COR-L47 (cell line): ENCODE measurements around the gene FGF10.
A peak's percentile ranks its signal among the peaks of the same experiment; 100 is the strongest.

ENCODE experiments used
- DNase-seq: peaks from one replicate; lab custom pipeline; 2025; lab: John Stamatoyannopoulos, UW

The FGF10 gene

DNA sequence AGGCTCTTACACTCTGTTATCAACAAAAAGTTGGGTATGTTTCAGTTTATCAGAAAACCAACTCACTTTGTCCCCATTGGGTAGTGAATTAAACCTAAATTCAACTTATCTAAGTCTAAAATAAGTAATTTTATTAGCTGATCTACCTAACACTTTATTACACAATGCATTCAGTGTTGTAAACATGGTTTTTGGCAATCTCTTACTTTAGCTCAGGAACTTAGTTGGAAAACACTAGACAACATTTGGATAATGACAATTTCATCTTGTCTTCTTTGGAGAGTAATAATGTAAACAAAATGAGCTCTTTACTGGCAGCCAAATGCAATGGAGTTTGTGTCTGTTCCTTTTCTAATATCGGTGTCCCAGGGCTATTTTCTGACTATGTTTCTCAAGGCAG lies 33.0 kb downstream of the FGF10 start:
- DNase-seq, result no peak

DNA sequence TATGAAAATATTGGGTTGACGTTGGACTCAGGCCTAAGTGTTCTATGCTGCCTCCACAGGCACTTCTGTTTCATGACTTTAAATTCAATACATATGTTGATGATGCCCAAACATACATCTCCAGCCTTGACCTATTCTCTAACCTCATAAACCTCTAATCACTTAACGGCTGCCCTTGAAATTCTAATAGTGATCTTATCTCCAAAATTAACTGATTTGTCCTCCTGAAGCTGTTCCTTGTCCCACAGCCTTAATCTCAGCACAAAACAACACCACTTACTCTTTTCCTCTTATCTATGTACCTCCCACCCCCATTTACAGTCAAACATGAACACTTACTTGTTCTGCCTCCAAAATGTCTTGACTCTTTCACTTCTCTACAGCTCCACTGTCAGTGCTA lies 43.3 kb downstream of the FGF10 start:
- no peak for DNase-seq

GRCh38 chr5:44336708-44337107 lies 52.5 kb downstream of the FGF10 start:
- no peak for DNase-seq

DNA sequence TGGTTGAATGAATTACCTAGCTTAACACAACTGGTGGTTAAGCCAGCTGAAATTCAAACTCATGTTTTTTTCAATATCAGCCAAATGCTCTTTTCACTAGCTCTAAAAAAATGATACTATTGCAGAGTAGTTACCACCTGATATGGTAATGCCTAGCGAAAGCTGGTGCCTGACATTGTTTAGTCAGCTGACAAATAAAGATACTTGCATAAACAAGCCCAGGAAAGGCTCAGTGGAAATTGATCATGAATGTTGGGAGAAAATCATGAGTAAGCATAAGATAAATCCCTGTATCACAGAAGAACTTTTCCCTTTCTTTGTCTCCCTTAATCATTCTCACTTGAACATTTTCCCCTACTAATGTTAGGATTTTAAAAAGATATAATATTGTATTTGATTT lies 54.6 kb downstream of the FGF10 start:
- DNase-seq, result no peak

DNA sequence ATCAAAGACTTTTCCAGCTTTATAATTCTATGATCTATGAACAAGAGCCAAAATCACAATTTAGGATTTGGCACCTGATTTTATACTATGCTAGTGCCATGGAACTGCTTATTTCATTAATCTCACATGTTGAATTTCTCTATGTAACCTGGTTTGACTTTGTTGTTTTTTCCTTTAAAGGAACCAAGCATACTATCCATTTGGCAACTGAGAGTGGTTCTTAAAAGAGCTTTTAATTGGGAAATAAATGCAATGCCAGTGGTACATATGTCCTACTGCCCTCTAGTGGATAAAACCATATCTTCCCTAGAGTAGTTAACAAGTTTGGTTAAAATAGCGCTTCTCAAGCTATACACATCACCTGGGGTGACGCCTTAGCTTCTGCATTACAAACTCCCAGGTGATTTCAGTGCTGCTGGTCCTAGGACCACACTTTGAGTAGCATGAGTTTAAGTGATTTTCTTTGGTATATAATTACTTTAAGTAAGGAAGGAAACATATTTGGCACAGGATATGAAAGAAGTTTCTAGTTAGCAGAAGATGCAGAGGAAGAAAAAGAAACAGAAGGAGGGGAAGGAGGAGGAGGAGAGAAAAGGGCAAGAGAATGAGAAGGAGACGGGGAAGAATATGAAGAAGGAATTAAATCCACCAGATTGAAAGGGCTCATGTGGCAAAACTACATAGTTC lies 56.8 kb downstream of the FGF10 start:
- DNase-seq, result peak; percentile 47

DNA sequence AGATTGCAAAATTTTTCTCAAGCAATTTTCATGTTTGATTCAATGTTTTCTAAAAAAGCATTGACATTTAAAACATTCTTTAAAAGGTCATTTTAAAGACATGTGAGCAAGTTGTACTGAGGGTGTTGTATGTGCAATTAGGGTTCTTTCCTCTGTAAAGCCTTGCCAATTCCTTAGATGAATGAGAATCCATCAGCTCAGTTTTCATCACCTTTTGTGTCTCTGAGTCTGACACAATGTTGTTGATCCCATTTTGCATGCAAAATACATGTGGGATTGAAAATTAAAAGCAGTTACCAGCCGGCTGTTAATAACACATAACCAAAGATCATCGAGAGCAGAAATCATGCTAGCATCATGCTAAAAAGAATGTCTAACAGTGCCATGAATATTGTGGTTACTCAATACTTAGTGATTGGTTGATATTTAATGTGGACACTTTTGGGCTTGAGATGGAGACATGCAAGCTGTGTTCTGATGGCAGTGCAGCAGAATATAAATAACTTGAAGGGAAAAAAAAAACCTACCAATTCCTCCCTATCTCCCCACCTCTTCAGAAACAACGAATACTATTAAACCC lies 57.7 kb downstream of the FGF10 start:
- no peak for DNase-seq

GRCh38 chr5:44329716-44330115 lies 59.5 kb downstream of the FGF10 start:
- no peak for DNase-seq

GRCh38 chr5:44321144-44321725 lies 68.0 kb downstream of the FGF10 start:
- DNase-seq, result no peak

- no peak for DNase-seq
Measured at GRCh38 chr5:44320188-44320587, 69.0 kb downstream of the FGF10 start.

GRCh38 chr5:44318883-44319282 lies 70.3 kb downstream of the FGF10 start:
- DNase-seq, result no peak

DNA sequence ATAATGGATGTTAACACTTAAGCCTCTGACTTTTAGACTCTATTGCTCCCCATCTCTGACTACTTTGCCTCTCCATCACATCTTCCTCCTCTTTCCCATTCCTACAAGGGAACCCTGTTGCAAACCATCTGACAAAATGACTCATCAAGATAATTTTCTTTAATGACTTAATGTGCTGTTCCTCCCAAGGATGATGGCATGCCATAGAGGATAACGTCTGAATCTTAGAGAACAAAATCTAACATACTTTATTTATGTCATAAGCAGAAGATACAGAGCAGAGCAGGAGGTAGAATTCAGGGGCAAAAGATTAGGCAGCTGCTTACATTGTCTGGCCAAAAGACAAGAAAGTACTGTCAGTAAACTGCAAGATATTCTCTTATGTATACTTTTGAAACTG lies 76.8 kb downstream of the FGF10 start:
- DNase-seq, result no peak

DNA sequence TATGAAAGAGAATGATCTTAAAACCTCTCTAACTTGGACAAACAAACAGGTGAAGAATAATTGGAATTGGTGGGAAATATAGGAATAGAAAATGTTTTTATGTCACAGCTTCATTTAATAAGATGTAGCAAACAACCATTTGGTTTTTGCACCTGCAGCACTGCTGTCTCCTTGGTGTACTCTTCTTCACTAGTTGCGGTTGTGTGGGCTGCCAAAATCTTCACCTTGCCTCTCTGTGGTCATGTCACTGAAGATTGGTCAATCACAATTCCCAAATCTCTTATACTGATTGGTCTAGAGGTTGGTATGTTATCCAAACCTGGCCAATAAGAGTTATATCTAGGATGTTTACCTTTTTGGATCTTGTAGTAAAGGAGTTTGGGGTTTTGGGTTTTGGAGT lies 88.7 kb downstream of the FGF10 start:
- DNase-seq, result no peak

DNA sequence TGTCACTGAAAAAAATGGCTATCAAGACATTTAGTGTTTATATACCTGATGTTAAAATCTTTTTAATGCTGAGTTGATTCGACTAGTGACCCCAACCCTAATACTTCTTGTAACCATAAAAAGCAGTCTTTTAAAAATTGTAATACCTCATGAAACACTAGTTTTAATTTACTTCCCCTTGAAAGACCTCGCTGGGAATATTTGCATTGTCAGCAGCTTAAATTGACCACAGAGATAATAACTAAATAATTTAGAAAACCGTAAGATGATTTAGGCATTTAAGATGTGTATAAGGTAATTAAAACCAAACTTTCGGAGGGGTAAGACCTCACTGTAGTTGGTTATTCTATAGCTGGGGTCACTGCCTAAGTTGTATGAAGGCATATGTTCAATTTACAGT lies 89.8 kb downstream of the FGF10 start:
- no peak for DNase-seq

- DNase-seq, result no peak
Measured at GRCh38 chr5:44294516-44294915, 94.7 kb downstream of the FGF10 start.

DNA sequence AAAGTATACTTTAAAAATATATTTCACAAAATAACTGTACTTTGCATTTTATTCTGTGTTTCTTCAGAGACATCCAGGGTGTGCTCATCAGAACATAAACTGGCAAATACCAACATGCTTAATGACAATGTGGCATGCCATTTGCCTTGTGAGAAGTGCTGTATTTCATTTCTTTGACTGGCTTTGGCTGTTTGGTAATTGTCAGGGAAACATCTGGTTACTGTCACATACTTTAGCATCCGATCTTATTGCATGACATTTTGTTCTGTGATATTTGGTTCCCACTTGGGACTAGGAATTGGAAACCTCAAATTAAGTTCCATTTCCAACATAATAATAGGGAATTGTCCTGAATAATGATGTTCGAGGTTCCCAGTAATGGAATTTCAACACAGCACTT lies 96.5 kb downstream of the FGF10 start:
- no peak for DNase-seq

- no peak for DNase-seq
Measured at GRCh38 chr5:44278469-44278868, 110.8 kb downstream of the FGF10 start.

GRCh38 chr5:44275908-44276307 lies 113.3 kb downstream of the FGF10 start:
- DNase-seq, result no peak

DNA sequence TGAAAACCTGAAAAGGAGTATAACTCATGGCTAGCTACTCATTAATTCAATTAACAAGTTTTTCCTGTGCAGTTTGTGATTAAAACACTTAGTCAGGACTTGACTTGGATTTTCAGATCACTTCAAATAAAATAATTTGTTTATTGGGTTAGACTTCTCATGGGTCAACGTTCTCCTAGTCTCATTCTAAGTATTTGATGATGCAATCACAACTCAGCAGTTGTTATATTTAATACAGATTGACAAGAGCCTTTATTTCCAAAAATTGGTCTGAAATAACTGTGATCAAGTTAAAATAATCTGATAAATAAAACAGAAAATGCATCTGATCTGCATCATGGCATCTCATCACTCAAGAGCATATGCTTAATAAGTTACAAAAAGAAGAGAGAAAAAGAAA lies 113.9 kb downstream of the FGF10 start:
- DNase-seq, result no peak

DNA sequence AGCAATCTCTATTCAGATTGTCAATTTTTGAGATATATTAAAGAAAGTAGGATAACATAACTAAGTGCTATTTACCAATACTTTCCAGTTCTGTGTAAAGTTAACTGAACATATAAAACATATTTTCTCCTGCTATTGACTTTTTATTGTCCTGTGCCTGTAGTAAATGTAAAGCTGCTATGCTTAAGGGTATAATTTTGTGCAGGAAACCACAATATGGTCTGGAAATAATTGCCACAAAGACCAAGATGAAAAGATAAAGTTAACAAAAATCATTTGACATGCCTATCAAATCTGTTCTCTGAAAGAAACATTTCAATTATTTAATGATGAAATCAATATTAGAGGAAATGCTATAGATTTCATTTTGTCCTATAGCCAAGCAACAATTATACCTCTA lies 121.3 kb downstream of the FGF10 start:
- DNase-seq, result no peak

- DNase-seq, result no peak
Measured at GRCh38 chr5:44266882-44267576, 122.2 kb downstream of the FGF10 start.

DNA sequence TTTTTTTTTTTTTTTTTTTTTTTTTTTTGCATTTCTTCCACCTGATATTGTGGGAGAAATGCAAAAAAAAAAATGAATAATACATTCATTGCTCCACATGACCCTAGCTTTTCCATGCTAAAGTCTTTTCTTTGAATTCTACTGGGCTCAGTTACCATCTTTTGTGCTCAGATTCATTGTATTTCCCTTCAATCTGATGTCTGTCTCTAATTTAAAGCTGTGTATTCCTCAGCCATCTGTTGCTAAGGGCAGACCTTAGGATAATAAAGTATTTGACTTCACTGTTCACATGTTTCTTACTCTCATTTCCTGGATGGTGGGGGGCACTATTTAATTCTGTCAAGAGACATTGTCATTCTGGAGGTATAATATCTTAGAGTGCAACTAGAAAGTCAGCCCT lies 123.5 kb downstream of the FGF10 start:
- no peak for DNase-seq

GRCh38 chr5:44260793-44261192 lies 128.4 kb downstream of the FGF10 start:
- no peak for DNase-seq

- no peak for DNase-seq
Measured at GRCh38 chr5:44257653-44258365, 131.4 kb downstream of the FGF10 start.
